Measurements from ENCODE around the gene AUTS2.

The AUTS2 gene

GRCh38 chr7:70420381-70420662 lies 822.0 kb downstream of the AUTS2 start:
- DNase-seq (ENCODE audit: low read depth), result no peak

- DNase-seq (ENCODE audit: low read depth), result no peak
These were observed 823.0 kb downstream of the AUTS2 start for GRCh38 chr7:70421319-70421718.

- no peak for DNase-seq (ENCODE audit: low read depth)
These were observed 828.1 kb downstream of the AUTS2 start for GRCh38 chr7:70426249-70426880.

GRCh38 chr7:70432567-70433001 lies 834.3 kb downstream of the AUTS2 start:
- no peak for DNase-seq (ENCODE audit: low read depth)

- no peak for DNase-seq (ENCODE audit: low read depth)
These were observed 836.1 kb downstream of the AUTS2 start for GRCh38 chr7:70434376-70434775.

- DNase-seq (ENCODE audit: low read depth), result no peak
These were observed 836.5 kb downstream of the AUTS2 start for GRCh38 chr7:70434821-70435220.

GRCh38 chr7:70435634-70436033 lies 837.4 kb downstream of the AUTS2 start:
- DNase-seq (ENCODE audit: low read depth), result no peak

GRCh38 chr7:70436790-70437350 lies 838.6 kb downstream of the AUTS2 start:
- no peak for DNase-seq (ENCODE audit: low read depth)

- DNase-seq (ENCODE audit: low read depth), result no peak
These were observed 841.4 kb downstream of the AUTS2 start for GRCh38 chr7:70439651-70440050.

GRCh38 chr7:70446448-70447143 lies 848.3 kb downstream of the AUTS2 start:
- DNase-seq (ENCODE audit: low read depth), result no peak

- no peak for DNase-seq (ENCODE audit: low read depth)
These were observed 850.1 kb downstream of the AUTS2 start for GRCh38 chr7:70448312-70448906.

GRCh38 chr7:70450731-70451130 lies 852.5 kb downstream of the AUTS2 start:
- DNase-seq (ENCODE audit: low read depth), result no peak

- DNase-seq (ENCODE audit: low read depth), result no peak
These were observed 857.6 kb downstream of the AUTS2 start for GRCh38 chr7:70455925-70456324.

GRCh38 chr7:70456719-70457118 lies 858.4 kb downstream of the AUTS2 start:
- DNase-seq (ENCODE audit: low read depth), result no peak

GRCh38 chr7:70457482-70457881 lies 859.2 kb downstream of the AUTS2 start:
- no peak for DNase-seq (ENCODE audit: low read depth)

- DNase-seq (ENCODE audit: low read depth), result no peak
These were observed 859.8 kb downstream of the AUTS2 start for GRCh38 chr7:70457883-70458680.

GRCh38 chr7:70458745-70459144 lies 860.5 kb downstream of the AUTS2 start:
- DNase-seq (ENCODE audit: low read depth), result no peak

- no peak for DNase-seq (ENCODE audit: low read depth)
These were observed 861.3 kb downstream of the AUTS2 start for GRCh38 chr7:70459546-70459945.

- DNase-seq (ENCODE audit: low read depth), result no peak
These were observed 861.8 kb downstream of the AUTS2 start for GRCh38 chr7:70460071-70460470.

GRCh38 chr7:70460562-70460961 lies 862.3 kb downstream of the AUTS2 start:
- DNase-seq (ENCODE audit: low read depth), result no peak

- DNase-seq (ENCODE audit: low read depth), result no peak
These were observed 865.2 kb downstream of the AUTS2 start for GRCh38 chr7:70463352-70463938.

- DNase-seq (ENCODE audit: low read depth), result no peak
These were observed 868.6 kb downstream of the AUTS2 start for GRCh38 chr7:70466725-70467364.
